Activated naive CD4-positive, alpha-beta T cell treated with anti-CD3 and anti-CD28 coated beads, Interleukin-2, amount 50 U/mL, for 72 hours (primary cell): ENCODE measurements around the gene MCF2L. TPM values are rescaled to one million over a fixed set of nuclear protein-coding genes. Genes with fewer than 3 reads are reported as not detected.
A peak's percentile ranks its signal among the peaks of the same experiment; 100 is the strongest.
"Not testable (repeated sequence)": the region's sequence is repeated elsewhere in the genome, so short reads cannot be mapped to it uniquely, and the experiment has no call there.

ENCODE experiments used
- ATAC-seq, 2 donors: fragments of 150-1000 bp; cut with Tn5 transposase; 2 replicates each; pipeline ENCODE4 v1.10.0; 2021; ENCODE audit warnings: mild to moderate bottlenecking in 2 of 2, moderate library complexity in 2 of 2
- DNase-seq, 2 donors: peaks; one replicate each; pipeline ENCODE4 v3.0.0; 2021 to 2022; ENCODE audit warnings: low spot score in 2 of 2
- H3K27ac Mint-ChIP-seq, 2 donors: one replicate each; pipeline ENCODE4 v1.8.0; 2022; ENCODE audit warnings: mild to moderate bottlenecking in 2 of 2, mixed read lengths in 2 of 2
- H3K36me3 Mint-ChIP-seq, 2 donors: one replicate each; pipeline ENCODE4 v1.8.0; 2022; ENCODE audit warnings: mixed read lengths in 2 of 2
- H3K9me3 Mint-ChIP-seq, 2 donors: one replicate each; pipeline ENCODE4 v1.8.0; 2022; ENCODE audit warnings: mixed read lengths in 2 of 2
- total RNA-seq, 2 donors: library from RNA; stranded (reverse); gene quantifications; one replicate each; pipeline ENCODE4 v1.2.3, GENCODE V29; 2022

The MCF2L gene
- total RNA-seq, 2 donors from 2014 or later = 4.8 to 14.2 TPM

GRCh38 chr13:113091211-113091771, 122.3 kb downstream of the MCF2L start:
- Mint-ChIP-seq H3K27ac (peak overlapping the region in 1 of 2 donors; percentile 46), H3K9me3 (no peaks in the 10 kb centered on the region), H3K36me3 (no peaks in the 10 kb centered on the region)
- DNase-seq (no peak), ATAC-seq (no peak)

- DNase-seq = no peak
- H3K36me3 Mint-ChIP-seq = no peaks in the 10 kb centered on the region
- no peak overlapping the region for H3K27ac Mint-ChIP-seq
- ATAC-seq = no peak
- H3K9me3 Mint-ChIP-seq = no peaks in the 10 kb centered on the region
Measured at GRCh38 chr13:113091891-113092775, 123.1 kb downstream of the MCF2L start.

- Mint-ChIP-seq H3K27ac (no peak overlapping the region), H3K9me3 (no peaks in the 10 kb centered on the region), H3K36me3 (no peaks in the 10 kb centered on the region)
- no peak for ATAC-seq
- DNase-seq = no peak
Measured at GRCh38 chr13:113092776-113093579, 124.0 kb downstream of the MCF2L start.

GRCh38 chr13:113093580-113094409, 124.8 kb downstream of the MCF2L start:
- H3K36me3 Mint-ChIP-seq = no peaks in the 10 kb centered on the region
- no peaks in the 10 kb centered on the region for H3K9me3 Mint-ChIP-seq
- ATAC-seq (no peak), DNase-seq (no peak)
- no peak overlapping the region for H3K27ac Mint-ChIP-seq

- no peak for ATAC-seq
- no peak for DNase-seq
- Mint-ChIP-seq H3K9me3 (no peaks in the 10 kb centered on the region), H3K36me3 (no peaks in the 10 kb centered on the region), H3K27ac (no peak overlapping the region)
Measured at GRCh38 chr13:113094410-113094800, 125.4 kb downstream of the MCF2L start.

GRCh38 chr13:113095146-113096051, 126.4 kb downstream of the MCF2L start:
- H3K9me3 Mint-ChIP-seq = no peaks in the 10 kb centered on the region
- H3K36me3 Mint-ChIP-seq = no peaks in the 10 kb centered on the region
- ATAC-seq (no peak), DNase-seq (no peak)
- H3K27ac Mint-ChIP-seq = peak overlapping the region in 1 of 2 donors; percentile 68

- Mint-ChIP-seq H3K27ac (no peak overlapping the region), H3K36me3 (no peaks in the 10 kb centered on the region), H3K9me3 (no peaks in the 10 kb centered on the region)
- DNase-seq (no peak), ATAC-seq (no peak)
Measured at GRCh38 chr13:113096052-113096744, 127.2 kb downstream of the MCF2L start.

GRCh38 chr13:113096745-113097305, 127.8 kb downstream of the MCF2L start:
- Mint-ChIP-seq H3K27ac (no peak overlapping the region), H3K36me3 (no peaks in the 10 kb centered on the region), H3K9me3 (no peaks in the 10 kb centered on the region)
- ATAC-seq (no peak), DNase-seq (no peak)

GRCh38 chr13:113097651-113098050, 128.6 kb downstream of the MCF2L start:
- H3K27ac Mint-ChIP-seq = no peak overlapping the region

GRCh38 chr13:113098162-113098732, 129.2 kb downstream of the MCF2L start:
- no peak for DNase-seq
- Mint-ChIP-seq H3K9me3 (no peaks in the 10 kb centered on the region), H3K36me3 (no peaks in the 10 kb centered on the region), H3K27ac (no peak overlapping the region)
- no peak for ATAC-seq

More at GRCh38 chr13:113097651-113098050, 128.6 kb downstream of the MCF2L start:
- no peak for ATAC-seq
- H3K36me3 Mint-ChIP-seq = no peaks in the 10 kb centered on the region
- no peaks in the 10 kb centered on the region for H3K9me3 Mint-ChIP-seq
- DNase-seq = no peak

- ATAC-seq = no peak
- no peak for DNase-seq
- no peak overlapping the region for H3K27ac Mint-ChIP-seq
- no peaks in the 10 kb centered on the region for H3K9me3 Mint-ChIP-seq
- no peaks in the 10 kb centered on the region for H3K36me3 Mint-ChIP-seq
Measured at GRCh38 chr13:113099142-113099541, 130.1 kb downstream of the MCF2L start.

GRCh38 chr13:113102302-113102701, 133.3 kb downstream of the MCF2L start:
- not testable (repeated sequence) for H3K36me3 Mint-ChIP-seq, H3K9me3 Mint-ChIP-seq, H3K27ac Mint-ChIP-seq, ATAC-seq, DNase-seq

- DNase-seq (no peak), ATAC-seq (no peak)
- no peaks in the 10 kb centered on the region for H3K36me3 Mint-ChIP-seq
- H3K27ac Mint-ChIP-seq = no peak overlapping the region
- H3K9me3 Mint-ChIP-seq = no peaks in the 10 kb centered on the region
Measured at GRCh38 chr13:113102727-113103126, 133.7 kb downstream of the MCF2L start.

- no peak for DNase-seq
- no peak for ATAC-seq
- H3K36me3 Mint-ChIP-seq = no peaks in the 10 kb centered on the region
Measured at GRCh38 chr13:113103646-113104045, 134.6 kb downstream of the MCF2L start.

More at GRCh38 chr13:113103646-113104045, 134.6 kb downstream of the MCF2L start:
- Mint-ChIP-seq H3K9me3 (no peaks in the 10 kb centered on the region), H3K27ac (no peak overlapping the region)
